Tongue (tissue), 2 donors: Measurements from ENCODE around the gene TXLNB. TPM values are rescaled to one million over a fixed set of nuclear protein-coding genes. Genes with fewer than 3 reads are reported as not detected.
"Not testable (repeated sequence)": the region's sequence is repeated elsewhere in the genome, so short reads cannot be mapped to it uniquely, and the experiment has no call there.

Source experiments
- DNase-seq: peaks from one replicate; pipeline ENCODE4 v3.0.0-alpha.2; 2015
- total RNA-seq: library from RNA; depleted of rRNA; stranded (reverse); fragments of >200 nt; gene quantifications from one replicate; pipeline ENCODE4 v1.2.3, GENCODE V29; 2014

The TXLNB gene
- total RNA-seq, 1 donor from 2014 or later, result 188 TPM

DNA sequence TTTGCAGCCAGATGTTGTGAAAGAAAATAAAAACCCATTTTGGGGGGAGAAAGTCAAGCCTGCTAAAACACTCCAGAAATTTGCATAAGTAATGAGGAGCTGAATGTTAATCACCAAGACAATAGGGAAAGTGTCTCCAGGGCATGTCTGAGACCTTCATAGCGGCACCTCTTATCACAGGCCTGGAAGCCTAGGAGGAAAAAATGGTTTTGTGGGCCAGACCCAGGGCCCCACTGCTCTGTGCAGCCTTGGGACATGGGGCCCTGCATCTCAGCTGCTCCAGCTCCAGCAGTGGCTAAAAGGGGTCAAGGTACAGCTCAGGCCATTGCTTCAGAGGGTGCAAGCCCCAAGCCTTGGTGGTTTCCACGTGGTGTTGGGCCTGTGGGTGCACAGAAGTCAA lies 57.6 kb downstream of the TXLNB start:
- DNase-seq, result not testable (repeated sequence)

GRCh38 chr6:139231206-139231605 lies 60.6 kb downstream of the TXLNB start:
- DNase-seq, result no peak

DNA sequence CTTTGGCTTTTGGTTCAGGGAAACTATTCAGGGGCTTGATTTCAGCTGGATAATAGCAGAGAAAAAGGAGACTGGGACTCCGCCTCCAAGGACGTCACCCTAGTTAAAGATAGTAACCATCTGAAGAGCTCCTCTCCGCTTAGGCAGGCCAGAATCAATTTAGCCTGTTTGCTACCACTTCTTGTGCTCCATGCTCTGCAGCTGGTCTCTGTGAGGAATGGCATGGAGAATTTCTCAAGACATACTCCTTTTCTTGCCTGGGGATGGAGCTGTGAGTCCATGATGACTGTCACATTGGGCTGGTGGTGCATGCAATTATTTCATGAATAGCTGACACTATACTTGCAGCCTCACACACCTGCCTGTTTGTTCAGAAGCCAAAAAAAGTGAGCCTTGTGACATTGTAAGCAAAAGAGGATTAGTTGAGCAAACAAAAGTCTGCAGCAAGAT lies 61.4 kb downstream of the TXLNB start:
- DNase-seq, result peak; percentile 71

DNA sequence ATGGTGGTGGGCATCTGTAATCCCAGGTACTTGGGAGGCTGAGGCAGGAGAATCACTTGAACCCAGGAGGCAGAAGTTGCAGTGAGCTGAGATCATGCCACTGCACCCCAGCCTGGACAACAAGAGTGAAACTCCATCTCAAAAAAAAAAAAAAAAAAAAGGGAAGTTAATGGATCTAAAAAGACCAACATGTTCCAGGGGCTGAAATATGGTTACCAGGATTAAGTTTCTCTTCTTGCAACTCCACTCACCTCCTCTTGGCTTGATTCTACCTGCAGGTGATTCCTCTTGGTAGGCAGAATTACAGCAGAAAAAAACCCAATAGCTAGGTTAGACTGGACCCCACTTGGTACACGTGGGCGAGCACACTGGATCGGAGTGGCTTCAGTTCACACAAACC lies 63.4 kb downstream of the TXLNB start:
- not testable (repeated sequence) for DNase-seq

- no peak for DNase-seq
Measured at GRCh38 chr6:139219746-139220145, 72.1 kb downstream of the TXLNB start.

DNA sequence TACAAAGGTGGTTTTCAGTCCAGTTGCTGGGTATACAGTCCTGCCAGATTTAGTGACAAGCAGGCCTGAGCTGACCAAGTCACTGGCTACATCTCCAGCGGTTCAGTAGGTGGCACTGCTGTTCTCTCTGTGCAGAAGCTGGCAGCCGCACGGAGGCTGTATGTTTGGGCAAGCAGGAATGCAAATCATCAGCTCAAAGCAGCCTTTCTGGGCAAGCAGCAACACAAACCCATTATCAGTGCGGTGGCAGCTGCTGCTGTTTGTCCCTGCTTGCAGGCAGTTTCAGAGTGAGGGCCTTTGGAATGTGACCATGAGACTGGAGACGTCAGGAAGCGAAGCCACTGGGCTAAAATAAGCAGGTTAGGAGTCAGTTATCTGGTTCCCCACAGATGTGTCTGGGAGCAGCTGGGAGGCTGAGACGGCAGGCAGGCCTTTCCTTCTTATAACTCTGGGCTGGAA lies 72.5 kb downstream of the TXLNB start:
- peak; percentile 96 for DNase-seq

GRCh38 chr6:139212460-139212859 lies 79.3 kb downstream of the TXLNB start:
- DNase-seq, result not testable (repeated sequence)

DNA sequence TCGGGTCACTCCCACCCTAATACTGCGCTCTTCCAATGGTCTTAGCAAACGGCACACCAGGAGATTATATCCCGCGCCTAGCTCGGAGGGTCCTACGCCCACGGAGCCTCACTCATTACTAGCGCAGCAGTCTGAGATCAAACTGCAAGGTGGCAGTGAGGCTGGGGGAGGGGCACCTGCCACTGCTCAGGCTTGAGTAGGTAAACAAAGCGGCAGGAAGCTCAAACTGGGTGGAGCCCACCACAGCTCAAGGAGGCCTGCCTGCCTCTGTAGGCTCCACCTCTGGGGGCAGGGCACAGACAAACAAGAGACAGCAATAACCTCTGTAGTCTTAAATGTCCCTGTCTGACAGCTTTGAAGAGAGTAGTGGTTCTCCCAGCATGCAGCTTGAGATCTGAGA lies 81.0 kb downstream of the TXLNB start:
- not testable (repeated sequence) for DNase-seq

DNA sequence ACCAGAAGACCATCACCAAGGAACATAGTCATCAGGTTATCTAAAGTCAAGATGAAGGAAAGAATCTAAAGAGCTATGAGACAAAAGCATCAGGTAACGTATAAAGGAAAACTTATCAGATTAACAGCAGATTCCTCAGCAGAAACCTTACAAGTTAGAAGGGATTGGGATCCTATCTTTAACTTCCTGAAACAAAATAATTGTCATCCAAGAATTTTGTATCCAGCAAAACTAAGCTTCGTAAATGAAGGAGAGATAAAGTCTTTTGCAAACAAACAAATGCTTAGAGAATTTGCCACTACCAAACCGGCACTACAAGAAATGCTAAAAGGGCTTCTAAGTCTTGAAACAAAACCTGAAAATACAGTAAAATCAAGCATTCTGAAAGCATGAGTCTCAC lies 86.0 kb downstream of the TXLNB start:
- no peak for DNase-seq

- no peak for DNase-seq
Measured at GRCh38 chr6:139204978-139205377, 86.8 kb downstream of the TXLNB start.

- no peak for DNase-seq
Measured at GRCh38 chr6:139201378-139201777, 90.4 kb downstream of the TXLNB start.

GRCh38 chr6:139198529-139199288 lies 93.1 kb downstream of the TXLNB start:
- DNase-seq, result no peak

GRCh38 chr6:139194740-139195139 lies 97.1 kb downstream of the TXLNB start:
- DNase-seq, result peak; percentile 4

Other genes starting within 250 kb of the TXLNB start
- 34.2 TPM for gene HECA, start 156.9 kb downstream of the TXLNB start, total RNA-seq
- 63.6 TPM for gene CITED2, start 82.7 kb upstream of the TXLNB start, total RNA-seq